Endodermal cell (in vitro differentiated cells): ENCODE measurements around the gene AGAP3. TPM values are rescaled to one million over a fixed set of nuclear protein-coding genes. Genes with fewer than 3 reads are reported as not detected.
A peak's percentile ranks its signal among the peaks of the same experiment; 100 is the strongest.

Experiments used
- DNase-seq: peaks from one replicate; pipeline ENCODE4 v3.0.0-alpha.2; 2017
- H3K27ac ChIP-seq: 2 replicates; pipeline ENCODE4 v1.5.1; 2013; ENCODE audit warnings: mild to moderate bottlenecking, low read depth, low read length, moderate library complexity
- H3K27me3 ChIP-seq: 2 replicates; pipeline ENCODE4 v1.6.1; 2013; ENCODE audit warnings: mild to moderate bottlenecking, low read length, moderate library complexity; ENCODE audit not compliant: insufficient read depth, control insufficient read depth, poor library complexity, severe bottlenecking
- H3K36me3 ChIP-seq: 2 replicates; pipeline ENCODE4 v1.7.0; 2013; ENCODE audit warnings: mild to moderate bottlenecking, low read length, moderate library complexity; ENCODE audit not compliant: control insufficient read depth, insufficient read depth
- H3K4me1 ChIP-seq: one replicate; pipeline ENCODE4 v1.7.0; 2013; ENCODE audit warnings: low read length; ENCODE audit not compliant: control insufficient read depth, insufficient read depth
- H3K4me3 ChIP-seq: 2 replicates; pipeline ENCODE4 v1.5.1; 2013; ENCODE audit warnings: mild to moderate bottlenecking, low read length, moderate library complexity
- H3K9ac ChIP-seq: 2 replicates; pipeline ENCODE4 v1.6.1; 2013; ENCODE audit warnings: mild to moderate bottlenecking, low read length, moderate library complexity; ENCODE audit not compliant: poor library complexity, severe bottlenecking; ENCODE audit errors: extremely low read depth
- H3K9me3 ChIP-seq: 2 replicates; pipeline ENCODE4 v1.6.1; 2013; ENCODE audit warnings: mild to moderate bottlenecking, low read length, moderate library complexity; ENCODE audit not compliant: control insufficient read depth
- H3K27ac Mint-ChIP-seq: 2 replicates; pipeline ENCODE4 v1.8.0; 2020; ENCODE audit warnings: mixed read lengths
- H3K27me3 Mint-ChIP-seq: 2 replicates; pipeline ENCODE4 v1.8.0; 2021; ENCODE audit warnings: mild to moderate bottlenecking, mixed read lengths; ENCODE audit not compliant: insufficient read depth
- H3K36me3 Mint-ChIP-seq: 2 replicates; pipeline ENCODE4 v1.8.0; 2020; ENCODE audit warnings: low read depth, mixed read lengths
- H3K4me1 Mint-ChIP-seq: 2 replicates; pipeline ENCODE4 v1.8.0; 2020; ENCODE audit warnings: mixed read lengths
- H3K4me3 Mint-ChIP-seq: 2 replicates; pipeline ENCODE4 v1.8.0; 2020; ENCODE audit warnings: mild to moderate bottlenecking, moderate library complexity, mixed read lengths
- H3K9me3 Mint-ChIP-seq: 2 replicates; pipeline ENCODE4 v1.8.0; 2020; ENCODE audit warnings: mild to moderate bottlenecking, mixed read lengths
- WGBS, 2 experiments: methylation state at CpG; one replicate each; pipeline versions ENCODE4 v1.1.5 to v1.1.7; 2013; ENCODE audit warnings: missing lambda C conversion rate in 2 of 2, mixed read lengths in 1 of 2; ENCODE audit not compliant: insufficient coverage in 1 of 2, insufficient read length in 1 of 2; 5-methylcytosine and 5-hydroxymethylcytosine counted together
- total RNA-seq, 2 donors: library from RNA; stranded (reverse); fragmentation: NEBNext Ultra II Directional in 1 of 2; extraction: Animal tissue kit (Norgen Biotek cat#: 25700) in 1 of 2; gene quantifications; 2 replicates in 1 of 2; 3 replicates in 1 of 2; pipeline ENCODE4 v1.2.1, GENCODE V29; 2021
- TF ChIP-seq, protein P1 (sequence below): fragments of 200-600 bp; sonication (generic); conservative IDR thresholded peaks from 2 replicates; pipeline ENCODE4 v1.5.0; 2021; ENCODE audit warnings: antibody characterized with exemption, mild to moderate bottlenecking

Gene AGAP3
- total RNA-seq, 2 donors from 2014 or later, result 113 to 116 TPM

DNA sequence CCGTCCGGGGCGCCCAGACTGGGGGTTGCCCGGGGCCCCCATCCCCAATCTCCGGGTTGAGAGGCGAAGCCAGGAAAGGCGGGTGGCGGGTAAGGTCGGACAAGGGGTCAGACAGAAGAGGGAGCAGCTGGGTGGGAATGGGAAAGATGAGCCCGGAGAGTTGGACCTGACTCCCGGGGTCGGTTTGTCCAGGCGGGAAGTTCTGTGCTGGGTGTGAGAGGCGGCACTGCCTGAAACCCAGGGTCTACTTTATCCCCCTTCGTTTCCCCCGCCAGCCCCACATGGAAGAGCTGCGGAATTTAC lies 26.2 kb upstream of the AGAP3 start:
- Mint-ChIP-seq H3K4me1 (peaks cover 40% of the 10 kb centered on the region), H3K36me3 (peaks cover 8% of the 10 kb centered on the region), H3K27ac (peak overlapping the region; percentile 79), H3K9me3 (no peaks in the 10 kb centered on the region), H3K27me3 (peaks cover 14% of the 10 kb centered on the region), H3K4me3 (peak overlapping the region; percentile 84)
- peak overlapping the region; percentile 94 for H3K4me3 ChIP-seq
- H3K27ac ChIP-seq, result no peak overlapping the region
- TF ChIP-seq, protein P1, sequence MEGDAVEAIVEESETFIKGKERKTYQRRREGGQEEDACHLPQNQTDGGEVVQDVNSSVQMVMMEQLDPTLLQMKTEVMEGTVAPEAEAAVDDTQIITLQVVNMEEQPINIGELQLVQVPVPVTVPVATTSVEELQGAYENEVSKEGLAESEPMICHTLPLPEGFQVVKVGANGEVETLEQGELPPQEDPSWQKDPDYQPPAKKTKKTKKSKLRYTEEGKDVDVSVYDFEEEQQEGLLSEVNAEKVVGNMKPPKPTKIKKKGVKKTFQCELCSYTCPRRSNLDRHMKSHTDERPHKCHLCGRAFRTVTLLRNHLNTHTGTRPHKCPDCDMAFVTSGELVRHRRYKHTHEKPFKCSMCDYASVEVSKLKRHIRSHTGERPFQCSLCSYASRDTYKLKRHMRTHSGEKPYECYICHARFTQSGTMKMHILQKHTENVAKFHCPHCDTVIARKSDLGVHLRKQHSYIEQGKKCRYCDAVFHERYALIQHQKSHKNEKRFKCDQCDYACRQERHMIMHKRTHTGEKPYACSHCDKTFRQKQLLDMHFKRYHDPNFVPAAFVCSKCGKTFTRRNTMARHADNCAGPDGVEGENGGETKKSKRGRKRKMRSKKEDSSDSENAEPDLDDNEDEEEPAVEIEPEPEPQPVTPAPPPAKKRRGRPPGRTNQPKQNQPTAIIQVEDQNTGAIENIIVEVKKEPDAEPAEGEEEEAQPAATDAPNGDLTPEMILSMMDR, result peak; percentile 39
- peaks cover 7% of the 10 kb centered on the region for H3K36me3 ChIP-seq
- 0% methylated on average over 6 to 17 of the region's 17 CpGs for WGBS, 2 experiments
- peak overlapping the region; percentile 67 for H3K9ac ChIP-seq
- peaks cover 18% of the 10 kb centered on the region for H3K4me1 ChIP-seq
- no peaks in the 10 kb centered on the region for H3K9me3 ChIP-seq
- DNase-seq, result peak; percentile 86
- H3K27me3 ChIP-seq, result peaks cover 12% of the 10 kb centered on the region

DNA sequence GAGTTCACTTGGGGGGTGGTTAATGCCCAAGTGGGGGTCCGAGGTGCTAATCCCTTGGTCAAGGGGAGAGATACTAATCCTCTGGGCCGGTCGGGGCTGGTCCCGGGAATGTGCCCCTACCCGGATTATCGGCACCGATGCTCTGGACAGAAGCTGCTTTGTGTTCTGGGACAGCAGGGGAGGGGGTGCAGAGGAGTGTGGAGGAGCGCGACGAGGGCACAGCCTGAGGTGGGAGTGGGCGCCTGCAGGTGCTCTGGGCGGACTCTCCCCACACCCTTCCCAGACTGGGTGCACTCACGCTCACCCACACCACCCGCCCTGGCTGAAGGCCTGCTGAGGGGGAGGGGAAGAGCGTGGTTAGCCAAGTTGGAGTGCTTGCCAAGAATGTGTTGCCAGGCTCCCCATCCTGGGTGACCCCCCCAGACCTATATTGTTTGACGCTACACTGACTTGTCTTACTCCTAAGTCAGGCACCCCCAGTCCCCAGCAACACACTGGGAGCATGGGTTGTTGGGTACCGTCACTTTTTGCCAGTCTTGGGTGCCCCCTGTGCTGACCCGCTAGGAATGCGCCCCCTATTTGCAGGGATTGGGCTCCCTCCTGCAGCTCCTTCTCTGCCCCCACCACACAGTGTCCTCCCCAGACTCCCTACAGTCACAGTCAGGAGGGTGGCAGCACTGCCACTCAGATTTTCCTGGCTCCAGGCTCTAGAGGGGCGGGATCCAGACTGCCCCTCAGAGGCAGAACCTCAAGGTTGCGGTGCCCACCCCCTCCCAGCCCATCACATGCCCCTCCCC lies 25.7 kb upstream of the AGAP3 start:
- H3K4me3 ChIP-seq, result peak overlapping the region; percentile 94
- H3K4me1 ChIP-seq, result peaks cover 18% of the 10 kb centered on the region
- peaks cover 14% of the 10 kb centered on the region for H3K27me3 Mint-ChIP-seq
- peak overlapping the region; percentile 67 for H3K9ac ChIP-seq
- no peak overlapping the region for H3K27ac ChIP-seq
- peaks cover 40% of the 10 kb centered on the region for H3K4me1 Mint-ChIP-seq
- DNase-seq, result peak; percentile 60
- H3K9me3 ChIP-seq, result no peaks in the 10 kb centered on the region
- H3K27ac Mint-ChIP-seq, result peak overlapping the region; percentile 79
- H3K4me3 Mint-ChIP-seq, result peak overlapping the region; percentile 84
- peaks cover 13% of the 10 kb centered on the region for H3K36me3 ChIP-seq
- TF ChIP-seq, protein P1, result no peak
- H3K27me3 ChIP-seq, result peaks cover 9% of the 10 kb centered on the region
- H3K9me3 Mint-ChIP-seq, result no peaks in the 10 kb centered on the region
- peaks cover 13% of the 10 kb centered on the region for H3K36me3 Mint-ChIP-seq
- 11 to 13% methylated on average over 8 to 19 of the region's 21 CpGs for WGBS, 2 experiments

DNA sequence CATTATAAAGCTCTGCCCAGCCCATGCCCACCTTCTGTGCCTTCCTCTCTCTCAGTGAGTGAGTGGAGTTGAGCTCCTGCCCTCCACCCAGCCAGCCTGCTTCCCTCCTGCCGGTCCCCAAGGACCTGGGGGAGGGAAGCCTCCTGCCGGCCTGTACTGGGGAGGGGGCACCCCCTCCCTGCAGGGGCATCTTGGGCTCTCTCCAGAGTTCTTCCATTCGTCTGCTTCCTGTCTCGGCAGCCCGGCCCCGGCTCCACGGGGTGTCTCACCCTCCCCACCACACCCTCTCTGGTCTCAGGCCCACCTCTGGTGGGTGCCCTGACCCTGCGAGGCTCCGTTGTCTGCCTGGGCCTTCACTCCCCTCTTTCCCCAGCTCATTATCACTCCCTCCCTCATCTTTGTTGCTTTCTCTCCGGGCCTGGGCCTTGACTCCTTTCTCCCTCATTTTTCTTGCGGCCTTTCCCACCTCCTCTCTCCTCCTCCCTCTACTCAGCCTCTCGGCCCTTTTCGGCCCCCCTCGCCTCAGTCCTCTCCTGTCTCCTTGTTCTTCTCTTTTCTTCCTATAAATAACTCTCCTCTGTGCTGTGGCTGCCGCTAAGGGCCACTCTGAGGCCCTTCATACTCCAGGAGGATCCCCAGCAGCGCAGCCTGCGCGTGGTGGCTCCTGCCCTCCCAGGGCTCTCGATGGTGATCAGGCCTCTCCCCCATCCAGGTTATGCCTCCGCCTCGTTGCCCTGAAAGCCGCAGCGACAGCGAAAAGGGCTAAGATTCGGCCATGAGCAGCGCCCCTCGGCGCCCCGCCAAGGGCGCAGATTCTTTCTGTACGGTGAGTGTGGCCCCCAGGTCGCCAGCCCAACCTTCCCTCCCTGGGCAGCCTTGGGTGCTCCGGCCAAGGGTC lies 24.8 kb upstream of the AGAP3 start:
- H3K27me3 ChIP-seq, result peaks cover under 1% of the 10 kb centered on the region
- peak overlapping the region; percentile 87 for H3K27ac Mint-ChIP-seq
- peaks cover 20% of the 10 kb centered on the region for H3K36me3 ChIP-seq
- no peak overlapping the region for H3K27ac ChIP-seq
- H3K9me3 Mint-ChIP-seq, result no peaks in the 10 kb centered on the region
- H3K4me1 Mint-ChIP-seq, result peaks cover 39% of the 10 kb centered on the region
- H3K27me3 Mint-ChIP-seq, result peaks cover 9% of the 10 kb centered on the region
- H3K36me3 Mint-ChIP-seq, result peaks cover 14% of the 10 kb centered on the region
- peak overlapping the region; percentile 84 for H3K4me3 Mint-ChIP-seq
- 32 to 41% methylated on average over 15 to 33 of the region's 33 CpGs for WGBS, 2 experiments
- H3K4me3 ChIP-seq, result peak overlapping the region; percentile 94
- H3K9ac ChIP-seq, result no peak overlapping the region
- TF ChIP-seq, protein P1, result no peak
- H3K9me3 ChIP-seq, result no peaks in the 10 kb centered on the region
- peaks cover 18% of the 10 kb centered on the region for H3K4me1 ChIP-seq
- peak; percentile 73 for DNase-seq
